H9 (cell line): ENCODE measurements around the gene NPLOC4. TPM values are rescaled to one million over a fixed set of nuclear protein-coding genes. Genes with fewer than 3 reads are reported as not detected.

Experiments used
- DNase-seq: peaks from one replicate; pipeline ENCODE4 v3.0.0-alpha.2; 2017
- H2AFZ ChIP-seq: one replicate; pipeline ENCODE4 v1.6.1; 2013; ENCODE audit warnings: mild to moderate bottlenecking, low read length, control low read depth, moderate library complexity
- H2AK5ac ChIP-seq: 2 replicates; pipeline ENCODE4 v1.6.1; 2013; ENCODE audit warnings: low read length, control low read depth, mixed read lengths; ENCODE audit not compliant: insufficient read length
- H2BK120ac ChIP-seq: one replicate; pipeline ENCODE4 v1.6.1; 2013; ENCODE audit warnings: low read depth, mild to moderate bottlenecking, low read length, control low read depth, inconsistent platforms; ENCODE audit not compliant: poor library complexity, severe bottlenecking
- H2BK12ac ChIP-seq: 2 replicates; pipeline ENCODE4 v1.6.1; 2013; ENCODE audit warnings: low read length, control low read depth, mixed read lengths, low read depth; ENCODE audit not compliant: insufficient read length
- H2BK15ac ChIP-seq: 2 replicates; pipeline ENCODE4 v1.6.1; 2013; ENCODE audit warnings: low read depth, low read length, control low read depth
- H2BK20ac ChIP-seq: one replicate; pipeline ENCODE4 v1.6.1; 2013; ENCODE audit warnings: low read depth, mild to moderate bottlenecking, low read length, control low read depth, inconsistent platforms; ENCODE audit not compliant: poor library complexity, severe bottlenecking
- H2BK5ac ChIP-seq: 2 replicates; pipeline ENCODE4 v1.6.1; 2013; ENCODE audit warnings: low read length, control low read depth, mixed read lengths; ENCODE audit not compliant: insufficient read length
- H3K14ac ChIP-seq: 2 replicates; pipeline ENCODE4 v1.6.1; 2013; ENCODE audit warnings: low read length, control low read depth; ENCODE audit not compliant: insufficient read depth
- H3K18ac ChIP-seq: 2 replicates; pipeline ENCODE4 v1.6.1; 2013; ENCODE audit warnings: low read depth, mild to moderate bottlenecking, mixed read lengths, low read length, control low read depth; ENCODE audit not compliant: insufficient read length
- H3K23ac ChIP-seq: 2 replicates; pipeline ENCODE4 v1.6.1; 2013; ENCODE audit warnings: low read length, control low read depth, mixed read lengths, low read depth; ENCODE audit not compliant: insufficient read length
- H3K23me2 ChIP-seq: 2 replicates; pipeline ENCODE4 v1.6.1; 2013; ENCODE audit warnings: low read depth, mild to moderate bottlenecking, mixed read lengths, low read length, control low read depth; ENCODE audit not compliant: insufficient read length, poor library complexity, severe bottlenecking
- H3K27ac ChIP-seq: 2 replicates; pipeline ENCODE4 v1.5.1; 2013; ENCODE audit warnings: low read length, control low read depth, mixed read lengths, low read depth; ENCODE audit not compliant: insufficient read length
- H3K27me3 ChIP-seq: 2 replicates; pipeline ENCODE4 v1.6.1; 2013; ENCODE audit warnings: low read length, control low read depth, inconsistent platforms; ENCODE audit not compliant: insufficient read depth
- H3K4ac ChIP-seq: 2 replicates; pipeline ENCODE4 v1.6.1; 2013; ENCODE audit warnings: low read depth, mild to moderate bottlenecking, control low read depth, inconsistent platforms, low read length, moderate library complexity
- H3K4me1 ChIP-seq: 2 replicates; pipeline ENCODE4 v1.6.1; 2013; ENCODE audit warnings: low read length, control low read depth, inconsistent platforms; ENCODE audit not compliant: insufficient read depth
- H3K4me2 ChIP-seq: 2 replicates; pipeline ENCODE4 v1.6.1; 2013; ENCODE audit warnings: low read length, control low read depth, mixed read lengths; ENCODE audit not compliant: insufficient read length, insufficient read depth
- H3K56ac ChIP-seq: 2 replicates; pipeline ENCODE4 v1.6.1; 2013; ENCODE audit warnings: low read depth, mild to moderate bottlenecking, mixed read lengths, low read length, control low read depth; ENCODE audit not compliant: insufficient read length
- H3K79me1 ChIP-seq: 2 replicates; pipeline ENCODE4 v1.6.1; 2013; ENCODE audit warnings: low read depth, mild to moderate bottlenecking, moderate library complexity, low read length, control low read depth, inconsistent platforms; ENCODE audit not compliant: insufficient read depth, poor library complexity, severe bottlenecking
- H3K79me2 ChIP-seq: 2 replicates; pipeline ENCODE4 v1.6.1; 2013; ENCODE audit warnings: low read length, control low read depth, inconsistent platforms; ENCODE audit not compliant: insufficient read depth
- H3K9ac ChIP-seq: 2 replicates; pipeline ENCODE4 v1.6.1; 2013; ENCODE audit warnings: low read length, control low read depth, mixed read lengths; ENCODE audit not compliant: insufficient read length; ENCODE audit errors: extremely low read depth
- H3K9me3 ChIP-seq: one replicate; pipeline ENCODE4 v1.6.1; 2013; ENCODE audit warnings: low read depth, low read length, inconsistent platforms; ENCODE audit not compliant: control insufficient read depth
- H3T11ph ChIP-seq: one replicate; pipeline ENCODE4 v1.6.1; 2013; ENCODE audit warnings: mild to moderate bottlenecking, low read length, control low read depth, inconsistent platforms
- H4K20me1 ChIP-seq: one replicate; pipeline ENCODE4 v1.6.1; 2013; ENCODE audit not compliant: control insufficient read depth, insufficient read length, insufficient read depth
- H4K5ac ChIP-seq: 2 replicates; pipeline ENCODE4 v1.6.1; 2013; ENCODE audit warnings: low read depth, mild to moderate bottlenecking, mixed read lengths, low read length, control low read depth; ENCODE audit not compliant: insufficient read length
- H4K8ac ChIP-seq: replicated peaks from 2 replicates; pipeline ENCODE4 v1.6.1; 2013; ENCODE audit warnings: low read length, control low read depth, mixed read lengths, low read depth; ENCODE audit not compliant: insufficient read length
- H4K91ac ChIP-seq: 2 replicates; pipeline ENCODE4 v1.6.1; 2013; ENCODE audit warnings: low read depth, mild to moderate bottlenecking, moderate library complexity, mixed read lengths, low read length, control low read depth; ENCODE audit not compliant: insufficient read length
- H3K27ac Mint-ChIP-seq, 3 experiments: 2 replicates in 2 of 3; 3 replicates in 1 of 3; pipeline ENCODE4 v1.8.0; 2020 to 2021; ENCODE audit warnings: mixed read lengths in 3 of 3, mild to moderate bottlenecking in 1 of 3, moderate library complexity in 1 of 3
- H3K27me3 Mint-ChIP-seq: 2 replicates; pipeline ENCODE4 v1.8.0; 2021; ENCODE audit warnings: low read depth, mild to moderate bottlenecking, moderate library complexity, mixed read lengths
- H3K36me3 Mint-ChIP-seq, 3 experiments: 2 replicates in 2 of 3; 3 replicates in 1 of 3; pipeline ENCODE4 v1.8.0; 2020 to 2021; ENCODE audit warnings: low read depth in 3 of 3, mixed read lengths in 3 of 3; ENCODE audit not compliant: insufficient read depth in 1 of 3
- H3K4me1 Mint-ChIP-seq, 2 experiments: 2 replicates each; pipeline ENCODE4 v1.8.0; 2020; ENCODE audit warnings: mixed read lengths in 2 of 2
- H3K4me3 Mint-ChIP-seq, 2 experiments: 2 replicates in 1 of 2; 3 replicates in 1 of 2; pipeline ENCODE4 v1.8.0; 2020 to 2021; ENCODE audit warnings: mild to moderate bottlenecking in 2 of 2, mixed read lengths in 2 of 2, moderate library complexity in 1 of 2
- H3K9me3 Mint-ChIP-seq, 2 experiments: 2 replicates in 1 of 2; 3 replicates in 1 of 2; pipeline ENCODE4 v1.8.0; 2020; ENCODE audit warnings: mild to moderate bottlenecking in 2 of 2, mixed read lengths in 2 of 2, moderate library complexity in 1 of 2
- CTCF ChIP-seq: fragments of 200-600 bp; sonication (generic); conservative IDR thresholded peaks from 3 replicates; pipeline ENCODE4 v1.8.0; 2021; ENCODE audit warnings: antibody characterized with exemption, mild to moderate bottlenecking
- WGBS: extraction: QIAGEN DNeasy Blood & Tissue Kit; methylation state at CpG from one replicate; pipeline ENCODE4 v1.1.7; 2013; ENCODE audit warnings: missing lambda C conversion rate, low lambda C conversion rate, mixed read lengths; ENCODE audit not compliant: insufficient read length; ENCODE audit errors: extremely low coverage; 5-methylcytosine and 5-hydroxymethylcytosine counted together
- total RNA-seq: library from RNA; stranded (reverse); gene quantifications from 2 replicates; pipeline ENCODE4 v1.2.1, GENCODE V29; 2021

Gene NPLOC4
- total RNA-seq, 1 experiment from 2014 or later: 103 TPM

GRCh38 chr17:81551458-81552243, 85.3 kb downstream of the NPLOC4 start:
- H3K27ac ChIP-seq: no peak overlapping the region
- H4K20me1 ChIP-seq: no peaks in the 10 kb centered on the region
- DNase-seq: no peak
- WGBS: no CpG with 5 or more reads among the region's 69 CpGs
- no peak overlapping the region for H3T11ph ChIP-seq
- H2BK5ac ChIP-seq: no peak overlapping the region
- H3K4me1 ChIP-seq: peaks cover 3% of the 10 kb centered on the region; the same call in 1 of the 2 replicates
- peaks cover 5% of the 10 kb centered on the region for H3K79me1 ChIP-seq
- Mint-ChIP-seq H3K9me3 (no peaks in the 10 kb centered on the region; a peak in 1 of 5 replicates), H3K27ac (peak overlapping the region in 1 of 3 experiments; percentile 86; a peak in 2 of 7 replicates), H3K27me3 (no peaks in the 10 kb centered on the region), H3K36me3 (peaks cover 13 to 48% (median 39%) of the 10 kb centered on the region in 3 experiments; a peak in 6 of 7 replicates), H3K4me3 (peak overlapping the region; percentile 84 to 90), H3K4me1 (peaks cover 16% of the 10 kb centered on the region in 2 experiments)
- no peak overlapping the region for H3K4ac ChIP-seq
- H3K23ac ChIP-seq: no peak overlapping the region
- H3K79me2 ChIP-seq: peaks cover 2% of the 10 kb centered on the region; the same call in 1 of the 2 replicates
- no peak overlapping the region for H2BK12ac ChIP-seq
- H3K56ac ChIP-seq: no peak overlapping the region
- no peak overlapping the region for H4K8ac ChIP-seq
- no peak overlapping the region for H2AFZ ChIP-seq
- peak overlapping the region; percentile 39 for H3K4me2 ChIP-seq
- H3K14ac ChIP-seq: peak overlapping the region; percentile 18
- peaks cover 10% of the 10 kb centered on the region for H3K23me2 ChIP-seq
- no peak for TF ChIP-seq CTCF
- H2AK5ac ChIP-seq: no peak overlapping the region
- no peak overlapping the region for H3K18ac ChIP-seq
- no peak overlapping the region for H2BK20ac ChIP-seq
- no peaks in the 10 kb centered on the region for H3K27me3 ChIP-seq
- H3K9ac ChIP-seq: peak overlapping the region; percentile 18
- no peak overlapping the region for H2BK120ac ChIP-seq
- no peak overlapping the region for H4K91ac ChIP-seq
- no peak overlapping the region for H4K5ac ChIP-seq
- H2BK15ac ChIP-seq: no peak overlapping the region
- H3K9me3 ChIP-seq: no peaks in the 10 kb centered on the region
